ENCODE data around the gene LUC7L2. TPM values are rescaled to one million over a fixed set of nuclear protein-coding genes. Genes with fewer than 3 reads are reported as not detected.

The LUC7L2 gene
- total RNA-seq, 1 experiment from 2014 or later: 74.2 TPM

GRCh38 chr7:139382439-139382838, 22.7 kb downstream of the LUC7L2 start:
- no peak overlapping the region for H3K4me3 Mint-ChIP-seq (ENCODE audit: unreplicated experiment)
- H3K4me3 ChIP-seq (ENCODE audit: low read depth, low read length): no peak overlapping the region
- intact Hi-C loops (cut with micrococcal nuclease; ENCODE audit: unreplicated experiment): no loop called here
- no peaks in the 10 kb centered on the region for H3K4me1 Mint-ChIP-seq (ENCODE audit: low read depth, unreplicated experiment)
- H3K4me1 ChIP-seq: no peaks in the 10 kb centered on the region
- H3K27me3 Mint-ChIP-seq (ENCODE audit: insufficient read depth, unreplicated experiment): no peaks in the 10 kb centered on the region
- H3K27me3 ChIP-seq (replicated peaks; ENCODE audit: control insufficient read depth, insufficient read depth, low read length): no peaks in the 10 kb centered on the region
- peaks cover 74% of the 10 kb centered on the region for H3K36me3 Mint-ChIP-seq (ENCODE audit: insufficient read depth, unreplicated experiment)
- no peaks in the 10 kb centered on the region for H3K9me3 Mint-ChIP-seq (ENCODE audit: unreplicated experiment)
- no peaks in the 10 kb centered on the region for H3K9me3 ChIP-seq
- CTCF ChIA-PET: no interaction called here
- TF ChIP-seq CTCF (IDR thresholded peaks at IDR 0.05; ENCODE audit: insufficient read depth in 1 of 2, low read depth in 1 of 2, low read length in 1 of 2, severe bottlenecking in 1 of 2, unreplicated experiment in 1 of 2): no peak
- POLR2A ChIA-PET: no interaction called here
- no peak for DNase-seq
- no TSS peak for BruUV-seq (replicated peaks)
- H3K27ac Mint-ChIP-seq (ENCODE audit: unreplicated experiment): no peak overlapping the region
- no peaks in the 10 kb centered on the region for H3K36me3 ChIP-seq (ENCODE audit: control insufficient read depth, insufficient read depth, low read length)

GRCh38 chr7:139384611-139385010, 24.9 kb downstream of the LUC7L2 start:
- no peak for TF ChIP-seq CTCF (IDR thresholded peaks at IDR 0.05; ENCODE audit: insufficient read depth in 1 of 2, low read depth in 1 of 2, low read length in 1 of 2, severe bottlenecking in 1 of 2, unreplicated experiment in 1 of 2)
- Mint-ChIP-seq H3K9me3 (ENCODE audit: unreplicated experiment) (no peaks in the 10 kb centered on the region), H3K4me1 (ENCODE audit: low read depth, unreplicated experiment) (no peaks in the 10 kb centered on the region), H3K4me3 (ENCODE audit: unreplicated experiment) (no peak overlapping the region), H3K27me3 (ENCODE audit: insufficient read depth, unreplicated experiment) (no peaks in the 10 kb centered on the region), H3K27ac (ENCODE audit: unreplicated experiment) (no peak overlapping the region), H3K36me3 (ENCODE audit: insufficient read depth, unreplicated experiment) (peaks cover 73% of the 10 kb centered on the region)
- DNase-seq: no peak
- Histone ChIP-seq H3K4me1 (no peaks in the 10 kb centered on the region), H3K27me3 (replicated peaks; ENCODE audit: control insufficient read depth, insufficient read depth, low read length) (no peaks in the 10 kb centered on the region), H3K9me3 (no peaks in the 10 kb centered on the region), H3K36me3 (ENCODE audit: control insufficient read depth, insufficient read depth, low read length) (no peaks in the 10 kb centered on the region), H3K4me3 (ENCODE audit: low read depth, low read length) (no peak overlapping the region)
- BruUV-seq (replicated peaks): no TSS peak
- ChIA-PET POLR2A (no interaction called here), CTCF (no interaction called here)
- intact Hi-C loops (cut with micrococcal nuclease; ENCODE audit: unreplicated experiment): no loop called here

DNA sequence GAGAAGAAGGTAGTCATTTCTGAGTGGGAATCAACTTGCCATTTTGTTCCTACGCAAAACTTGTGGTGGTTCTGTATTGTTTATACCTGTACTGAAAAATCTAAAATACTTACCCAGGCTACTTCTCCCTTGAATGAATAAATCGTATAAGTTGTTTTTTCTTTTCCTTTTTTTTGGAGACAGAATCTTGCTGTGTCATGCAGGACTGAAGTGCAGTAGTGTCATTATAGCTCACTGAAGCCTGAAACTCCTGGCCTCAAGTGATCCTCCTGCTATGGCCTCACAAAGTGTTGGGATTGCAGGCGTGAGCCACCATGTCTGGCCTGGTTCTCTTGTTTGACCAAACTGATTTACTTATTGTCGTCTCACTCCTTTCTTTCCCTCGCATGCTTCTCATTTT, 27.9 kb downstream of the LUC7L2 start:
- H3K36me3 Mint-ChIP-seq (ENCODE audit: insufficient read depth, unreplicated experiment): peaks cover 67% of the 10 kb centered on the region

More for the DNA sequence above, 27.9 kb downstream of the LUC7L2 start:
- H3K27ac Mint-ChIP-seq (ENCODE audit: unreplicated experiment): peak overlapping the region; percentile 23
- H3K4me1 ChIP-seq: no peaks in the 10 kb centered on the region
- no peaks in the 10 kb centered on the region for H3K36me3 ChIP-seq (ENCODE audit: control insufficient read depth, insufficient read depth, low read length)
- DNase-seq: no peak
- ChIA-PET POLR2A (no interaction called here), CTCF (no interaction called here)
- no peaks in the 10 kb centered on the region for H3K27me3 ChIP-seq (replicated peaks; ENCODE audit: control insufficient read depth, insufficient read depth, low read length)
- no peak overlapping the region for H3K4me3 ChIP-seq (ENCODE audit: low read depth, low read length)
- H3K9me3 Mint-ChIP-seq (ENCODE audit: unreplicated experiment): no peaks in the 10 kb centered on the region
- no peak for TF ChIP-seq CTCF (IDR thresholded peaks at IDR 0.05; ENCODE audit: insufficient read depth in 1 of 2, low read depth in 1 of 2, low read length in 1 of 2, severe bottlenecking in 1 of 2, unreplicated experiment in 1 of 2)
- H3K4me1 Mint-ChIP-seq (ENCODE audit: low read depth, unreplicated experiment): no peaks in the 10 kb centered on the region
- no peaks in the 10 kb centered on the region for H3K27me3 Mint-ChIP-seq (ENCODE audit: insufficient read depth, unreplicated experiment)
- no peak overlapping the region for H3K4me3 Mint-ChIP-seq (ENCODE audit: unreplicated experiment)
- BruUV-seq (replicated peaks): no TSS peak
- intact Hi-C loops (cut with micrococcal nuclease; ENCODE audit: unreplicated experiment): no loop called here
- H3K9me3 ChIP-seq: no peaks in the 10 kb centered on the region

All from Caco-2 (cell line).